ENCODE results near the gene CD164. TPM values are rescaled to one million over a fixed set of nuclear protein-coding genes. Genes with fewer than 3 reads are reported as not detected.

Gene CD164
- total RNA-seq, 1 donor from 2014 or later, result 101 TPM

DNA sequence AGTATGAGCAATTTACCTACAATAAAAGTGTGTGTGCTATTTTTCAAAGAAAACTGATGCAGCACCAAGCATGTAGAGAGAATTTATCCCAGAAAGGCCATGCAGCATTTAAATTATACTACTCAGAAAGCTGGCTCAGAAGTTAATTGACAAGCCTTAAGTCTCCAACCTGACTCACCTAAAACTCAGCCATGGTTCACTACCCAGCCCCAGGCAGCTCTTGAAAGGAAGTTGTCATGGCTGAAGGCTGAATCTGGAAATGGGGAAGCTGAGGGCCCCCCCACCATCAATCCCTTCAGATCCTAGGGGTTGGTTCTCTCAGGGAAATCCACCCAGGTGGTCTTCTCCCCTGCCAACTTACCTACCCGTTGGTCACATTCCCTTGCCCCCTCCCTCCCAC, 38.5 kb upstream of the CD164 start:
- no peak overlapping the region for H3K4me3 ChIP-seq
- no peak overlapping the region for H3K27ac ChIP-seq
- TF ChIP-seq, protein P1, sequence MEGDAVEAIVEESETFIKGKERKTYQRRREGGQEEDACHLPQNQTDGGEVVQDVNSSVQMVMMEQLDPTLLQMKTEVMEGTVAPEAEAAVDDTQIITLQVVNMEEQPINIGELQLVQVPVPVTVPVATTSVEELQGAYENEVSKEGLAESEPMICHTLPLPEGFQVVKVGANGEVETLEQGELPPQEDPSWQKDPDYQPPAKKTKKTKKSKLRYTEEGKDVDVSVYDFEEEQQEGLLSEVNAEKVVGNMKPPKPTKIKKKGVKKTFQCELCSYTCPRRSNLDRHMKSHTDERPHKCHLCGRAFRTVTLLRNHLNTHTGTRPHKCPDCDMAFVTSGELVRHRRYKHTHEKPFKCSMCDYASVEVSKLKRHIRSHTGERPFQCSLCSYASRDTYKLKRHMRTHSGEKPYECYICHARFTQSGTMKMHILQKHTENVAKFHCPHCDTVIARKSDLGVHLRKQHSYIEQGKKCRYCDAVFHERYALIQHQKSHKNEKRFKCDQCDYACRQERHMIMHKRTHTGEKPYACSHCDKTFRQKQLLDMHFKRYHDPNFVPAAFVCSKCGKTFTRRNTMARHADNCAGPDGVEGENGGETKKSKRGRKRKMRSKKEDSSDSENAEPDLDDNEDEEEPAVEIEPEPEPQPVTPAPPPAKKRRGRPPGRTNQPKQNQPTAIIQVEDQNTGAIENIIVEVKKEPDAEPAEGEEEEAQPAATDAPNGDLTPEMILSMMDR (IDR thresholded peaks at IDR 0.05), result no peak
- no peaks in the 10 kb centered on the region for H3K36me3 ChIP-seq
- intact Hi-C loops (cut with DNase I), result no loop called here
- no peak for DNase-seq (ENCODE audit: low spot score in 2 of 2)
- no peaks in the 10 kb centered on the region for H3K27me3 ChIP-seq
- no peaks in the 10 kb centered on the region for H3K9me3 ChIP-seq
- H3K4me1 ChIP-seq, result no peaks in the 10 kb centered on the region

DNA sequence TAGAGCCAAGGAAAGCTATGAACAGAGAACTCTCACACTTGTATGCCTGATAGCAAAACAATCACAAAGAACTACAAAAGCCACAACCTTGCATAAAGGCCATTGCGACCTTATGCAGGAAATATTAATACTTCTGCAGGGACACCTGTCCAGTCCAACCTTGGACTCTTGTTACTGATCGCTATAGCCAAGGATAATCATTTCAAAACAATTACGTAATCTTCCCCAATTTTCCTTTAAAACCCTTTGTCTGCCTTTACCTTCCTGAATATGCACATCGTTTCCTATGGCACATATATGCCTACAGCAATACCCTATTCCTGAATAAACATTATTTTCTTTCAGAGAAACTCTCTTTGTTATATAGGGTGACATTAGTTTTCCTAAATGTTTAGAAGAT, 35.4 kb upstream of the CD164 start:
- TF ChIP-seq, protein P1 (IDR thresholded peaks at IDR 0.05), result no peak
- no peak overlapping the region for H3K27ac ChIP-seq
- DNase-seq (ENCODE audit: low spot score in 2 of 2), result no peak
- no peaks in the 10 kb centered on the region for H3K36me3 ChIP-seq
- intact Hi-C loops (cut with DNase I), result no loop called here
- no peak overlapping the region for H3K4me3 ChIP-seq
- H3K4me1 ChIP-seq, result no peaks in the 10 kb centered on the region
- H3K9me3 ChIP-seq, result no peaks in the 10 kb centered on the region
- no peaks in the 10 kb centered on the region for H3K27me3 ChIP-seq

DNA sequence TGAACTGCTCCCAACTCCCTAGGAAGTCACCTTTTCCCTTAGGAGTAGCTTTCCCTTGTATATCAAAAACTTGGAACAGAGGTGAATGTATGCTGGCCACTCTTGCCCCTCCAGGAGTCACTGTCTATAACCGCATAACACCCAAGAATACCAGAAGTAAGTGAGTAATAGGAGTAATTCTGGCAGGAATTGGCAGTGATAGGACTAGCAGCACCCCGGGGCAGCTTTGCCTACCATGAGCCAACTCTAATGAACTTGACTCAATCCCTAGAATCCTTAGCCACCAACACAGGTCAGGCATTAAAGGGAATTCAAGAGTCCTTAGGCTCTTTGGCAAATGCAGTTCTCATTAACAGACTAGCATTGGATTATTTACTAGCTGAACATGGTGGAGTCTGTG, 28.8 kb upstream of the CD164 start:
- DNase-seq (ENCODE audit: low spot score in 2 of 2), result peak in 1 of 2 donors; percentile 8
- Histone ChIP-seq H3K27me3 (no peaks in the 10 kb centered on the region), H3K4me1 (no peaks in the 10 kb centered on the region), H3K27ac (no peak overlapping the region), H3K9me3 (no peaks in the 10 kb centered on the region), H3K36me3 (no peaks in the 10 kb centered on the region), H3K4me3 (no peak overlapping the region)
- TF ChIP-seq, protein P1 (IDR thresholded peaks at IDR 0.05), result no peak
- intact Hi-C loops (cut with DNase I), result no loop called here

DNA sequence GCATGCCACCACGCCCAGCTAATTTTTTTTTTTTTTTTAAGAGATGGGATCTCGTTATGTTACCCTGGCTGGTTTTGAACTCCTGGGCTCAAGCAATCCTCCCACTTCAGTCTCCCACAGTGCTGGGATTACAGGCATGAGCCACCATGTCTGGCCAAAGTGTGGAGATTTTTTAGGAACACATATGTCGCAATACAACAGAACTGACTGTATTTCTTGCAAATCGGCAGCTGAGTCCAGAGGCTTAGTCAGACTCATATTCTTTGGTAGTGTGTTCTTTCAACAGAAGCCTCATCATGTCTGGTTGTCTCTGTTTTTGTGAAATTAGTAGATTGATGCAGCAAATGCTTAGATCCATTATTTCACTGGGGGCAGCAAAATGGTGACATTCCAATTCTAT, 23.9 kb upstream of the CD164 start:
- H3K4me1 ChIP-seq, result no peaks in the 10 kb centered on the region
- no peak overlapping the region for H3K27ac ChIP-seq
- H3K9me3 ChIP-seq, result no peaks in the 10 kb centered on the region
- no peak overlapping the region for H3K4me3 ChIP-seq
- TF ChIP-seq, protein P1 (IDR thresholded peaks at IDR 0.05), result no peak
- no peaks in the 10 kb centered on the region for H3K27me3 ChIP-seq
- DNase-seq (ENCODE audit: low spot score in 2 of 2), result peak in 1 of 2 donors; percentile 30
- intact Hi-C loops (cut with DNase I), result no loop called here
- no peaks in the 10 kb centered on the region for H3K36me3 ChIP-seq

DNA sequence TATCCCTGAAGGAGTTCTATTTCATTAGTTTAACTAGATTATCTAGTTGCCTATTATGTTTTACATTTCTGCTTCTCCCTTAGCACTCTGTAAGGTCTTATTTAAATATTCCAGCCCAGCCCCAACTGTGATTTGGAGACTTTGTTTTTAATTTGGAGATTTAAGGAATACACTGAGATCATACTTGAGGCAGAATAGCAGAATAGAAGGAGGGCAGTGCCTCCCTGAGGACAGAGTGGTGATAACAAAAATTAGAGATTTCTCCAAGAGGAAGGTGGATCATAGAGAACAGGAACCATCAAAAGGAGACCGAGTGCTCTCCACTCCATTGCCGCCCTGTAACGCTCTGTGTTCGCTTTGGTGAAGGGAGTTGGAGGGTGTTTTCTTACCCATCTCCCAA, 14.8 kb upstream of the CD164 start:
- H3K36me3 ChIP-seq, result no peaks in the 10 kb centered on the region
- TF ChIP-seq, protein P1 (IDR thresholded peaks at IDR 0.05), result peak in 1 of 3 experiments; percentile 4
- H3K27ac ChIP-seq, result no peak overlapping the region
- intact Hi-C loops (cut with DNase I), result no loop called here
- H3K9me3 ChIP-seq, result no peaks in the 10 kb centered on the region
- no peaks in the 10 kb centered on the region for H3K4me1 ChIP-seq
- no peak for DNase-seq (ENCODE audit: low spot score in 2 of 2)
- no peaks in the 10 kb centered on the region for H3K27me3 ChIP-seq
- no peak overlapping the region for H3K4me3 ChIP-seq

DNA sequence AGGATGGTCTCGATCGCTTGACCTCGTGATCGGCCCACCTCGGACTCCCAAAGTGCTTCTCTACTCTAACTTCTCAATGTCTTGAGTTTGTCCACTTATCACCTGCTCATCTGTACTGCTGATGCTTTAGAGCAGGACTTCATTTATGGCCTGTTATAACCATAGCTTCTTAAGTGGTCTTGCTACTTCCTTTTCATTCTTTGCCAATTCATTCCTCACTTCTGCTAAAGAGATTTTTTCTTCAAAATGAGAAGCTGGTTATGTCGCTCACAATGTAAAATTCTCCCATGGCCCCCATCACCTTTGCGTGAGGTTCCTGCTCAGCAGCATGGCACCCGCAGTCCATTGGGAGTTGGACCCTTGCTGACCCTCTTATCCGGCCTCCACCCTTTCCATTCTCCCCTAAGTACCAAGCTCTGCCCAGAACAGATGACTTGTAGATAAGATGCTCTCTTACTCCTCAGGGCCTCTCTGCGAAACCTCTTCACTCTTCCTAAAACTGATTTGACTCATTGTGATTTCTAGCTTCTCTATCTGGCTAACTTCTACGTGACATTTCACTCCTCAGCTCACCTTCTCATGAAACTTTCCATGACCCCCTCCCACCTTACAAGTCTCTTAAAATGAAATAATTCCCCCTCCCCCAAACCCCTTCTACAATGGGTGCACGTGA, 13.9 kb upstream of the CD164 start:
- intact Hi-C loops (cut with DNase I), result no loop called here
- Histone ChIP-seq H3K4me3 (no peak overlapping the region), H3K36me3 (no peaks in the 10 kb centered on the region), H3K4me1 (no peaks in the 10 kb centered on the region), H3K9me3 (no peaks in the 10 kb centered on the region), H3K27ac (no peak overlapping the region), H3K27me3 (no peaks in the 10 kb centered on the region)
- TF ChIP-seq, protein P1 (IDR thresholded peaks at IDR 0.05), result no peak
- no peak for DNase-seq (ENCODE audit: low spot score in 2 of 2)

Measured in ascending aorta (tissue), 2 donors.